GM23338 (cell line): ENCODE data around the gene UROS. TPM values are rescaled to one million over a fixed set of nuclear protein-coding genes. Genes with fewer than 3 reads are reported as not detected.

Experiments used
- ATAC-seq: fragments of 200-7000 bp; cut with Tn5 transposase; 3 replicates; pipeline ENCODE4 v1.9.1; 2020
- DNase-seq: peaks from one replicate; pipeline ENCODE4 v3.0.0-alpha.2; 2015; ENCODE audit warnings: low spot score
- H2AFZ ChIP-seq: fragments of 200-600 bp; sonication (generic); 2 replicates; pipeline ENCODE4 v1.8.0; 2016; ENCODE audit warnings: antibody characterized with exemption, mild to moderate bottlenecking, moderate library complexity
- H3F3A ChIP-seq: fragments of 200-600 bp; sonication (generic); replicated peaks from 2 replicates; pipeline ENCODE4 v1.8.0; 2017; ENCODE audit warnings: antibody characterized with exemption, mixed run types, low read depth
- H3K27ac ChIP-seq: fragments of 200-600 bp; sonication (generic); 2 replicates; pipeline ENCODE4 v1.6.1; 2016; ENCODE audit warnings: low read depth
- H3K27me3 ChIP-seq: fragments of 200-600 bp; sonication (generic); 2 replicates; pipeline ENCODE4 v1.8.0; 2016; ENCODE audit warnings: mild to moderate bottlenecking, mixed run types, moderate library complexity; ENCODE audit not compliant: insufficient read depth
- H3K36me3 ChIP-seq: fragments of 200-600 bp; sonication (generic); 2 replicates; pipeline ENCODE4 v1.8.0; 2016; ENCODE audit warnings: mild to moderate bottlenecking; ENCODE audit not compliant: insufficient read depth
- H3K4me1 ChIP-seq: fragments of 200-600 bp; sonication (generic); 2 replicates; pipeline ENCODE4 v1.8.0; 2016; ENCODE audit warnings: mild to moderate bottlenecking, moderate library complexity; ENCODE audit not compliant: insufficient read depth
- H3K4me2 ChIP-seq: fragments of 200-600 bp; sonication (generic); 2 replicates; pipeline ENCODE4 v1.7.1; 2017; ENCODE audit warnings: mixed run types
- H3K4me3 ChIP-seq: fragments of 200-600 bp; sonication (generic); 2 replicates; pipeline ENCODE4 v1.6.1; 2016; ENCODE audit warnings: mixed run types
- H3K79me2 ChIP-seq: fragments of 200-600 bp; sonication (generic); replicated peaks from 2 replicates; pipeline ENCODE4 v1.8.0; 2017; ENCODE audit warnings: mild to moderate bottlenecking; ENCODE audit not compliant: insufficient read depth
- H3K9me2 ChIP-seq: fragments of 200-600 bp; sonication (generic); 2 replicates; pipeline ENCODE4 v1.8.0; 2017; ENCODE audit not compliant: insufficient read depth
- H4K20me1 ChIP-seq: fragments of 200-600 bp; sonication (generic); replicated peaks from 2 replicates; pipeline ENCODE4 v1.8.0; 2017; ENCODE audit warnings: mild to moderate bottlenecking; ENCODE audit not compliant: insufficient read depth
- H3K27ac Mint-ChIP-seq: 2 replicates; pipeline ENCODE4 v1.8.0; 2020; ENCODE audit warnings: inconsistent platforms, mild to moderate bottlenecking, moderate library complexity, mixed read lengths
- H3K27me3 Mint-ChIP-seq: 3 replicates; pipeline ENCODE4 v1.8.0; 2022; ENCODE audit warnings: low read depth, mild to moderate bottlenecking, moderate library complexity, mixed read lengths, inconsistent platforms; ENCODE audit not compliant: insufficient read depth, poor library complexity
- H3K36me3 Mint-ChIP-seq: 3 replicates; pipeline ENCODE4 v1.8.0; 2021; ENCODE audit warnings: low read depth, mild to moderate bottlenecking, inconsistent platforms, moderate library complexity, mixed read lengths
- H3K4me1 Mint-ChIP-seq: 3 replicates; pipeline ENCODE4 v1.8.0; 2020; ENCODE audit warnings: mild to moderate bottlenecking, inconsistent platforms, mixed read lengths
- H3K4me3 Mint-ChIP-seq: 3 replicates; pipeline ENCODE4 v1.8.0; 2021; ENCODE audit warnings: moderate library complexity, mild to moderate bottlenecking, inconsistent platforms, mixed read lengths
- H3K9me3 Mint-ChIP-seq: 3 replicates; pipeline ENCODE4 v1.8.0; 2020; ENCODE audit warnings: moderate library complexity, mild to moderate bottlenecking, inconsistent platforms, mixed read lengths
- CREB1 ChIP-seq: fragments of 250-450 bp; sonication (Bioruptor Pico); IDR thresholded peaks from 2 replicates; pipeline ENCODE4 v1.5.0; 2020; ENCODE audit warnings: low read depth, mild to moderate bottlenecking, moderate library complexity
- ETS1 ChIP-seq: IDR thresholded peaks from 2 replicates; pipeline ENCODE4 v1.6.1; 2016; ENCODE audit warnings: antibody characterized with exemption
- EZH2 ChIP-seq: fragments of 200-600 bp; sonication (generic); IDR thresholded peaks from one replicate; pipeline ENCODE4 v1.8.0; 2017; ENCODE audit warnings: antibody characterized with exemption, mild to moderate bottlenecking, low read depth; ENCODE audit not compliant: unreplicated experiment
- EZH2phosphoT487 ChIP-seq: fragments of 200-600 bp; sonication (generic); IDR thresholded peaks from one replicate; pipeline ENCODE4 v1.8.1; 2018; ENCODE audit warnings: antibody characterized with exemption; ENCODE audit not compliant: unreplicated experiment
- JUNB ChIP-seq: IDR thresholded peaks from one replicate; pipeline ENCODE4 v1.6.1; 2016; ENCODE audit warnings: antibody characterized with exemption; ENCODE audit not compliant: unreplicated experiment
- NANOG ChIP-seq: IDR thresholded peaks from 2 replicates; pipeline ENCODE4 v1.6.1; 2016; ENCODE audit warnings: antibody characterized with exemption, borderline replicate concordance
- POLR2AphosphoS5 ChIP-seq: IDR thresholded peaks from 2 replicates; pipeline ENCODE4 v1.6.1; 2016; ENCODE audit warnings: antibody characterized with exemption, low read depth
- STAT1 ChIP-seq: IDR thresholded peaks from one replicate; pipeline ENCODE4 v1.6.1; 2016; ENCODE audit warnings: antibody characterized with exemption; ENCODE audit not compliant: unreplicated experiment
- ZNF114 ChIP-seq: fragments of 250-450 bp; sonication (Bioruptor Pico); IDR thresholded peaks from 2 replicates; pipeline ENCODE4 v1.5.0; 2020; ENCODE audit warnings: mild to moderate bottlenecking, moderate library complexity
- ZNF331 ChIP-seq: fragments of 250-450 bp; sonication (Bioruptor Pico); IDR thresholded peaks from 2 replicates; pipeline ENCODE4 v1.5.0; 2020; ENCODE audit warnings: low read depth, mild to moderate bottlenecking, moderate library complexity
- polyA plus RNA-seq: library from polyadenylated mRNA; unstranded; fragments of >200 nt; fragmentation: Nextera tagmentation; extraction: Ambion mirVana; gene quantifications from 2 replicates; pipeline ENCODE4 v1.2.1, GENCODE V29; 2016
- total RNA-seq: library from RNA; depleted of rRNA; stranded (reverse); fragments of >200 nt; shearing (Covaris generic); gene quantifications from 2 replicates; pipeline ENCODE4 v1.2.3, GENCODE V29; 2014
- TF ChIP-seq, protein P1 (sequence below), 2 experiments: fragments of 200-600 bp in 1 of 2; sonication (generic) in 1 of 2; conservative IDR thresholded peaks; 2 replicates each; pipeline versions ENCODE4 v1.5.1 to v1.6.1; 2016 to 2017; ENCODE audit warnings: antibody characterized with exemption in 2 of 2, low read depth in 2 of 2, mild to moderate bottlenecking in 2 of 2, moderate library complexity in 1 of 2
- TF ChIP-seq, protein P2 (sequence below): IDR thresholded peaks from one replicate; pipeline ENCODE4 v1.6.1; 2018; ENCODE audit warnings: antibody characterized with exemption; ENCODE audit not compliant: unreplicated experiment

Gene UROS
- total and polyA plus RNA-seq, 2 experiments from 2014 or later, result 41.3 to 43.4 TPM

GRCh38 chr10:125779403-125780327, 43.4 kb downstream of the UROS start:
- peaks cover 5% of the 10 kb centered on the region; the same call in 2 of the 3 replicates for H3K9me3 Mint-ChIP-seq
- Histone ChIP-seq H3K79me2 (no peaks in the 10 kb centered on the region), H3K9me2 (no peaks in the 10 kb centered on the region), H3K27ac (no peak overlapping the region), H2AFZ (no peak overlapping the region), H3K4me2 (no peak overlapping the region), H3F3A (no peaks in the 10 kb centered on the region), H3K4me1 (no peaks in the 10 kb centered on the region), H3K27me3 (no peaks in the 10 kb centered on the region), H3K4me3 (no peak overlapping the region), H3K36me3 (no peaks in the 10 kb centered on the region), H4K20me1 (no peaks in the 10 kb centered on the region)
- H3K27me3 Mint-ChIP-seq, result no peaks in the 10 kb centered on the region
- no peak overlapping the region for H3K4me3 Mint-ChIP-seq
- H3K36me3 Mint-ChIP-seq, result no peaks in the 10 kb centered on the region; the same call in 2 of the 3 replicates
- TF ChIP-seq, protein P1, sequence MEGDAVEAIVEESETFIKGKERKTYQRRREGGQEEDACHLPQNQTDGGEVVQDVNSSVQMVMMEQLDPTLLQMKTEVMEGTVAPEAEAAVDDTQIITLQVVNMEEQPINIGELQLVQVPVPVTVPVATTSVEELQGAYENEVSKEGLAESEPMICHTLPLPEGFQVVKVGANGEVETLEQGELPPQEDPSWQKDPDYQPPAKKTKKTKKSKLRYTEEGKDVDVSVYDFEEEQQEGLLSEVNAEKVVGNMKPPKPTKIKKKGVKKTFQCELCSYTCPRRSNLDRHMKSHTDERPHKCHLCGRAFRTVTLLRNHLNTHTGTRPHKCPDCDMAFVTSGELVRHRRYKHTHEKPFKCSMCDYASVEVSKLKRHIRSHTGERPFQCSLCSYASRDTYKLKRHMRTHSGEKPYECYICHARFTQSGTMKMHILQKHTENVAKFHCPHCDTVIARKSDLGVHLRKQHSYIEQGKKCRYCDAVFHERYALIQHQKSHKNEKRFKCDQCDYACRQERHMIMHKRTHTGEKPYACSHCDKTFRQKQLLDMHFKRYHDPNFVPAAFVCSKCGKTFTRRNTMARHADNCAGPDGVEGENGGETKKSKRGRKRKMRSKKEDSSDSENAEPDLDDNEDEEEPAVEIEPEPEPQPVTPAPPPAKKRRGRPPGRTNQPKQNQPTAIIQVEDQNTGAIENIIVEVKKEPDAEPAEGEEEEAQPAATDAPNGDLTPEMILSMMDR (conservative IDR thresholded peaks at IDR 0.05; ENCODE audit: low read depth in 2 of 2), result no peak
- H3K4me1 Mint-ChIP-seq, result no peaks in the 10 kb centered on the region; the same call in 2 of the 3 replicates
- no peak overlapping the region for H3K27ac Mint-ChIP-seq
- no peak for DNase-seq
- no peak for ATAC-seq

GRCh38 chr10:125778556-125778955, 44.5 kb downstream of the UROS start:
- H3F3A ChIP-seq, result no peaks in the 10 kb centered on the region
- H3K27me3 Mint-ChIP-seq, result no peaks in the 10 kb centered on the region
- H3K36me3 ChIP-seq, result no peaks in the 10 kb centered on the region
- ATAC-seq (no peak), DNase-seq (no peak)
- H3K4me3 Mint-ChIP-seq, result no peak overlapping the region
- H3K79me2 ChIP-seq, result no peaks in the 10 kb centered on the region
- H3K27ac ChIP-seq, result no peak overlapping the region
- H3K27ac Mint-ChIP-seq, result no peak overlapping the region
- H3K9me3 Mint-ChIP-seq, result peaks cover 5% of the 10 kb centered on the region; the same call in 2 of the 3 replicates
- no peaks in the 10 kb centered on the region; the same call in 2 of the 3 replicates for H3K36me3 Mint-ChIP-seq
- no peaks in the 10 kb centered on the region for H3K9me2 ChIP-seq
- H3K4me1 Mint-ChIP-seq, result no peaks in the 10 kb centered on the region; the same call in 2 of the 3 replicates
- no peaks in the 10 kb centered on the region for H4K20me1 ChIP-seq
- H3K4me2 ChIP-seq, result no peak overlapping the region
- no peaks in the 10 kb centered on the region for H3K4me1 ChIP-seq
- H2AFZ ChIP-seq, result no peak overlapping the region
- no peaks in the 10 kb centered on the region for H3K27me3 ChIP-seq
- no peak overlapping the region for H3K4me3 ChIP-seq
- TF ChIP-seq ETS1 (no peak), ZNF331 (CRISPR knock-in tag) (no peak), JUNB (no peak), ZNF114 (CRISPR knock-in tag) (no peak), EZH2phosphoT487 (no peak), POLR2AphosphoS5 (no peak), EZH2 (no peak), STAT1 (no peak), CREB1 (CRISPR knock-in tag) (no peak), NANOG (no peak)
- TF ChIP-seq, protein P2, sequence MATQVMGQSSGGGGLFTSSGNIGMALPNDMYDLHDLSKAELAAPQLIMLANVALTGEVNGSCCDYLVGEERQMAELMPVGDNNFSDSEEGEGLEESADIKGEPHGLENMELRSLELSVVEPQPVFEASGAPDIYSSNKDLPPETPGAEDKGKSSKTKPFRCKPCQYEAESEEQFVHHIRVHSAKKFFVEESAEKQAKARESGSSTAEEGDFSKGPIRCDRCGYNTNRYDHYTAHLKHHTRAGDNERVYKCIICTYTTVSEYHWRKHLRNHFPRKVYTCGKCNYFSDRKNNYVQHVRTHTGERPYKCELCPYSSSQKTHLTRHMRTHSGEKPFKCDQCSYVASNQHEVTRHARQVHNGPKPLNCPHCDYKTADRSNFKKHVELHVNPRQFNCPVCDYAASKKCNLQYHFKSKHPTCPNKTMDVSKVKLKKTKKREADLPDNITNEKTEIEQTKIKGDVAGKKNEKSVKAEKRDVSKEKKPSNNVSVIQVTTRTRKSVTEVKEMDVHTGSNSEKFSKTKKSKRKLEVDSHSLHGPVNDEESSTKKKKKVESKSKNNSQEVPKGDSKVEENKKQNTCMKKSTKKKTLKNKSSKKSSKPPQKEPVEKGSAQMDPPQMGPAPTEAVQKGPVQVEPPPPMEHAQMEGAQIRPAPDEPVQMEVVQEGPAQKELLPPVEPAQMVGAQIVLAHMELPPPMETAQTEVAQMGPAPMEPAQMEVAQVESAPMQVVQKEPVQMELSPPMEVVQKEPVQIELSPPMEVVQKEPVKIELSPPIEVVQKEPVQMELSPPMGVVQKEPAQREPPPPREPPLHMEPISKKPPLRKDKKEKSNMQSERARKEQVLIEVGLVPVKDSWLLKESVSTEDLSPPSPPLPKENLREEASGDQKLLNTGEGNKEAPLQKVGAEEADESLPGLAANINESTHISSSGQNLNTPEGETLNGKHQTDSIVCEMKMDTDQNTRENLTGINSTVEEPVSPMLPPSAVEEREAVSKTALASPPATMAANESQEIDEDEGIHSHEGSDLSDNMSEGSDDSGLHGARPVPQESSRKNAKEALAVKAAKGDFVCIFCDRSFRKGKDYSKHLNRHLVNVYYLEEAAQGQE, result no peak
- TF ChIP-seq, protein P1 (conservative IDR thresholded peaks at IDR 0.05; ENCODE audit: low read depth in 2 of 2), result no peak
